Measurements from ENCODE around the gene SERPINE2. TPM values are rescaled to one million over a fixed set of nuclear protein-coding genes. Genes with fewer than 3 reads are reported as not detected.
"Not testable (repeated sequence)": the region's sequence is repeated elsewhere in the genome, so short reads cannot be mapped to it uniquely, and the experiment has no call there.

SERPINE2 gene
- total RNA-seq, 6 experiments from 2014 or later, result 1.2 to 5.1 (median 2.1) TPM

DNA sequence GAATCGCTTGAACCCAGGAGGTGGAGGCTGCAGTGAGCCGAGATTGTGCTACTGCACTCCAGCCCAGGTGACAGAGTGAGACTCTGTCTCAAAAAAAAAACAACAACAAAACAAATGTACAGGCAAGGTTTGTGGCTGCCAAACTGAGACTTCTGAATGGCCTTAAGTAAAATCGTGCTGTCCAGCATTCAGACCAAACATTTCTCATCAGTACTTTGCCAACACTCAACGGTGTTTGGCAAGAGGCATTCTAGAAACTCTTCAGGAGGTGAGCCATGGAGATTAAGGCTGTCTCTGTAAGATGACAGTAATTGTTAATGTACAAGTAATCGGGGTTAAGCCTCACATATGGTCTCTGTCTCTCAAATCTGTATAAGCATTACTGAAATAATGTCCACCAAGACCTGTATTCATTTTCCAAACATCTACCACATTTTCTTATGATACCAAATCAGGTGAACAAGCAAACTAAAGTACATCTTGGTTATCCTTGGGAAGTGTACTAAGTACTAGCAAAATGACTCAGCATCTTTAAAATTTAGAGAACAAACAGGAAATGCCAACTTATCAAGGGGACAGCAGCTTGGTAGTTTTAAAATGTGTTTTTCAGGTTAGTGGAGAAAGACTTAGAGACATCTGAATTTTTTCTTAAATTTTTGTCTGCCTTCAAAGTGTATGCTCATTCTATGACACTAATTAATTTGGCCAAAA, 29.3 kb downstream of the SERPINE2 start:
- no peak overlapping the region for H3K4me3 ChIP-seq
- H3K9me3 ChIP-seq, result no peaks in the 10 kb centered on the region
- peaks cover 0 to 8% (median 0%) of the 10 kb centered on the region in 4 donors for H3K4me1 ChIP-seq
- intact Hi-C loops (cut with DNase I), result no loop called here
- H3K27ac ChIP-seq, result no peak overlapping the region
- WGBS (ENCODE audit: insufficient coverage, low coverage, low lambda C conversion rate, missing lambda C conversion rate), result 59% methylated on average over 5 of the region's 5 CpGs
- ATAC-seq, result no peak
- no peak for TF ChIP-seq POLR2A (IDR thresholded peaks at IDR 0.05)
- H3K36me3 ChIP-seq, result no peaks in the 10 kb centered on the region
- DNase-seq, result no peak
- no peaks in the 10 kb centered on the region for H3K27me3 ChIP-seq

DNA sequence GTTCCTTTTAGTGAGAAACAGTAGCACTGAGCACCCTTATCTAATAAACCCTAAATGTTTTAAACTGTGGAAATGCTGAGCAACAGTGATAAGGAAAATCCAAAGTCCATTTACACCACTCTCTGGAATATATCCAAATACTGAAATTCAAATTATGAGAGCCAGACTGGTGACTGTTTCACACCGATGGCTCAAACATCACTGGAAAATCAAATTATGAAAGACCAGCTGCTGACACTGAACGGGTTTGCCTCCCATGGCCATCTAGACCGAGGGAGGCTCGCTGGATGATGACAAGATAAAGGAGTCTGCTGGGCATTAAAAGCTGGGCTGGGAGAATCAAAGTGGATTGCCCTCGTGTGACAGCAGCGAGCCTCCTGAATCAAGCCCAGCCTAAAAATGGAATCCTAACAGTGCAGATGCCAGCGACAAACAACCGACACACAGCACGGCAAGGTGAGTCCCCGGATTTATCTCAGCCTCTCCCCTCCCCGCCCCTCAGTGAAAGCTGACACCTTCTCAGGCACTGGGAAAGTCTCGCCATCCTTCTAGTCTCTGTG, 30.3 kb downstream of the SERPINE2 start:
- Histone ChIP-seq H3K4me3 (no peak overlapping the region), H3K9me3 (no peaks in the 10 kb centered on the region), H3K4me1 (peaks cover 0 to 8% (median 0%) of the 10 kb centered on the region in 4 donors), H3K36me3 (no peaks in the 10 kb centered on the region), H3K27ac (no peak overlapping the region), H3K27me3 (no peaks in the 10 kb centered on the region)
- no peak for DNase-seq
- intact Hi-C loops (cut with DNase I), result no loop called here
- ATAC-seq, result peak; percentile 43 to 88 (median 56)
- 42% methylated on average over 11 of the region's 12 CpGs for WGBS (ENCODE audit: insufficient coverage, low coverage, low lambda C conversion rate, missing lambda C conversion rate)
- TF ChIP-seq, protein P1, sequence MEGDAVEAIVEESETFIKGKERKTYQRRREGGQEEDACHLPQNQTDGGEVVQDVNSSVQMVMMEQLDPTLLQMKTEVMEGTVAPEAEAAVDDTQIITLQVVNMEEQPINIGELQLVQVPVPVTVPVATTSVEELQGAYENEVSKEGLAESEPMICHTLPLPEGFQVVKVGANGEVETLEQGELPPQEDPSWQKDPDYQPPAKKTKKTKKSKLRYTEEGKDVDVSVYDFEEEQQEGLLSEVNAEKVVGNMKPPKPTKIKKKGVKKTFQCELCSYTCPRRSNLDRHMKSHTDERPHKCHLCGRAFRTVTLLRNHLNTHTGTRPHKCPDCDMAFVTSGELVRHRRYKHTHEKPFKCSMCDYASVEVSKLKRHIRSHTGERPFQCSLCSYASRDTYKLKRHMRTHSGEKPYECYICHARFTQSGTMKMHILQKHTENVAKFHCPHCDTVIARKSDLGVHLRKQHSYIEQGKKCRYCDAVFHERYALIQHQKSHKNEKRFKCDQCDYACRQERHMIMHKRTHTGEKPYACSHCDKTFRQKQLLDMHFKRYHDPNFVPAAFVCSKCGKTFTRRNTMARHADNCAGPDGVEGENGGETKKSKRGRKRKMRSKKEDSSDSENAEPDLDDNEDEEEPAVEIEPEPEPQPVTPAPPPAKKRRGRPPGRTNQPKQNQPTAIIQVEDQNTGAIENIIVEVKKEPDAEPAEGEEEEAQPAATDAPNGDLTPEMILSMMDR (IDR thresholded peaks at IDR 0.05), result no peak
- TF ChIP-seq POLR2A (IDR thresholded peaks at IDR 0.05), result no peak

DNA sequence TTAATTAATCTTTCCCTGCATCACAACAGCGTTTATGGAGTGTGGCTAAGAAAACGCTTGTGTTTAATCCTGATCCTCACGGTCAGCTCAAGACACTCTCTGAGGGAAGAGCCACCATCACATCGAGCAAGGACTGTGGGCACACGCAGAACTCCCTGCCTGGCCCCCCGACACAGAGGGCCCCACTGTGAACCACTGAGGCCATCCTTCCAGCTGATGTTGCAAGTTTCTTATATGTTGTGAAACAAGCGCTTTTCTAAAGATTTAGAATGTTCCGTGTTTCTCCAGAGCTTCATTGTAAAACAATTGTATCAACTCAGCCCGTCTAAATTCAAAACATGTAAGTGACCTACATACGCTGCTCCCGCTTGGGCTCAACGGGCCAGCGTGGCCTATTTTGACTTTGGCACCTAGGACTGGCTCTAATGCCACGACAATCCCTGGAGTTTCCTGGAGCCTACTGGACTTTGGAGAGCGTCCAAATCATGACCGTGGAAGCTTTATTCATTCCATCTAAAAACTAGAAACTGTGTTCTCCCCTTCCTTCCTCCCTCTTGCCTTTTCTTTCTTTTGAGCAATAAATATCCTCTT, 34.9 kb downstream of the SERPINE2 start:
- H3K36me3 ChIP-seq, result no peaks in the 10 kb centered on the region

DNA sequence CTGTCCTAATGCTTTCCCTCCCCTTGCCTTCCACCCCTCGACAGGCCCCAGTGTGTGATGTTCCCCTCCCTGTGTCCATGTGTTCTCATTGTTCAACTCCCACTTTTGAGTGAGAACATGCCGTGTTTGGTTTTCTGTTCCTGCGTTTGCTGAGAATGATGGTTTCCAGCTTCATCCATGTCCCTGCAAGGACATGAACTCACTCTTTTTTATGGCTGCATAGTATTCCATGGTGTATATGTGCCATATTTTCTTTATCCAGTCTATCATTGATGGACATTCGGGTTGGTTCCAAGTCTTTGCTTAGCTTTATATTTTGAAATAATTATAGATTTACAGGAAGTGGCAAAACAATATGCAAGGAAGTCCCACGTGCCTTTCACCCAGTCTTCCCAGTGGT, 38.4 kb downstream of the SERPINE2 start:
- H3K27me3 ChIP-seq; H3K4me1 ChIP-seq; DNase-seq; H3K9me3 ChIP-seq; H3K4me3 ChIP-seq; H3K36me3 ChIP-seq; H3K27ac ChIP-seq; ATAC-seq; intact Hi-C loops (cut with DNase I): not testable (repeated sequence)
- WGBS (ENCODE audit: insufficient coverage, low coverage, low lambda C conversion rate, missing lambda C conversion rate), result 87% methylated on average over 4 of the region's 5 CpGs

More for the DNA sequence above, 34.9 kb downstream of the SERPINE2 start:
- Histone ChIP-seq H3K4me3 (no peak overlapping the region), H3K27me3 (no peaks in the 10 kb centered on the region), H3K27ac (no peak overlapping the region), H3K4me1 (peaks cover 0 to 8% (median 0%) of the 10 kb centered on the region in 4 donors), H3K9me3 (no peaks in the 10 kb centered on the region)
- intact Hi-C loops (cut with DNase I), result no loop called here
- 55% methylated on average over 15 of the region's 16 CpGs for WGBS (ENCODE audit: insufficient coverage, low coverage, low lambda C conversion rate, missing lambda C conversion rate)
- DNase-seq (no peak), ATAC-seq (peak in 3 of 4 donors; percentile 20 to 71 (median 53))
- TF ChIP-seq POLR2A (IDR thresholded peaks at IDR 0.05), result no peak
- TF ChIP-seq, protein P1 (IDR thresholded peaks at IDR 0.05), result no peak

DNA sequence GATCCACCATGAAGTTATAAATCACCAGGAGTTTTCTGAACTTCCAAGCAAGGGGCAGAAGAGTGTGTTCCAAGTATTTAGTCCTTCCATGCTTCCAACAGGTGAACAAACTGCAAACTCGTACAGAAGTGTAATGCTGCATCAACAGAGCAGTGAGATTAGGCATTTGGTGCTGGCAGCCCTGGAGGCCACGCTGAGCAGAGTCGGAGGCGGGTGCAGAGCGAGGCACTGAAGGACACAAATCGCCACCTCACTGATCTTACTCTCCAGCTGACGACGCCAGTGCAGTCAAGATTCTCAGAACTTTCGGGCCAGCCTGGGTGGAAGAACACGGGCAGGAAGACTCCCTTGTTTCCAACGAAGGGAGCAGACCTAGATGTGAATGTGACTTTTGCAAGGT, 39.2 kb downstream of the SERPINE2 start:
- Histone ChIP-seq H3K9me3 (no peaks in the 10 kb centered on the region), H3K4me3 (no peak overlapping the region), H3K27ac (no peak overlapping the region), H3K36me3 (no peaks in the 10 kb centered on the region), H3K4me1 (no peaks in the 10 kb centered on the region), H3K27me3 (no peaks in the 10 kb centered on the region)
- ATAC-seq, result no peak
- intact Hi-C loops (cut with DNase I), result loop anchor here in 1 of 2 donors (5.0 kb wide), 1 partner anchor 282 kb away; no protein-coding TSS in a partner anchor
- 84% methylated on average over 6 of the region's 11 CpGs for WGBS (ENCODE audit: insufficient coverage, low coverage, low lambda C conversion rate, missing lambda C conversion rate)
- no peak for DNase-seq
- TF ChIP-seq POLR2A (IDR thresholded peaks at IDR 0.05), result no peak
- TF ChIP-seq, protein P1 (IDR thresholded peaks at IDR 0.05), result no peak
